Upper lobe of right lung (tissue), 1 donor: Measurements from ENCODE around the gene MRTFB. TPM values are rescaled to one million over a fixed set of nuclear protein-coding genes. Genes with fewer than 3 reads are reported as not detected.

Experiments used
- ATAC-seq: fragments of 200-7000 bp; cut with Tn5 transposase; one replicate; pipeline ENCODE4 v1.9.1; 2020; ENCODE audit warnings: mild to moderate bottlenecking, moderate library complexity
- DNase-seq: peaks from one replicate; pipeline ENCODE4 v3.0.0-alpha.2; 2020
- H3K27ac ChIP-seq: fragments of 200-600 bp; one replicate; pipeline ENCODE4 v1.8.0; 2022
- H3K27me3 ChIP-seq: fragments of 200-600 bp; one replicate; pipeline ENCODE4 v1.8.0; 2022; ENCODE audit warnings: mild to moderate bottlenecking
- H3K36me3 ChIP-seq: fragments of 200-600 bp; one replicate; pipeline ENCODE4 v1.8.0; 2022
- H3K4me1 ChIP-seq: fragments of 200-600 bp; one replicate; pipeline ENCODE4 v1.8.0; 2022
- H3K4me3 ChIP-seq: fragments of 200-600 bp; one replicate; pipeline ENCODE4 v1.8.0; 2022; ENCODE audit warnings: mild to moderate bottlenecking
- H3K9me3 ChIP-seq: fragments of 200-600 bp; one replicate; pipeline ENCODE4 v1.8.0; 2022
- intact Hi-C: fragments of 100-400 bp; cut with DNase I; formaldehyde crosslinking; loops from one replicate; pipeline ENCODE4 v1.11.0; 2022
- total RNA-seq: library from RNA; stranded (reverse); fragmentation: NEBNext Ultra II Directional; extraction: Animal tissue kit (Norgen Biotek cat#: 25700); gene quantifications from one replicate; pipeline ENCODE4 v1.2.1, GENCODE V29; 2021
- TF ChIP-seq, protein P1 (sequence below): fragments of 200-600 bp; IDR thresholded peaks from one replicate; pipeline ENCODE4 v1.8.0; 2022; ENCODE audit warnings: antibody characterized with exemption
- donor health status: DM: no; HTN: yes; CAD: no; lungs with severe emphysema.

Gene MRTFB
- total RNA-seq, 1 donor from 2014 or later, result 54.7 TPM

DNA sequence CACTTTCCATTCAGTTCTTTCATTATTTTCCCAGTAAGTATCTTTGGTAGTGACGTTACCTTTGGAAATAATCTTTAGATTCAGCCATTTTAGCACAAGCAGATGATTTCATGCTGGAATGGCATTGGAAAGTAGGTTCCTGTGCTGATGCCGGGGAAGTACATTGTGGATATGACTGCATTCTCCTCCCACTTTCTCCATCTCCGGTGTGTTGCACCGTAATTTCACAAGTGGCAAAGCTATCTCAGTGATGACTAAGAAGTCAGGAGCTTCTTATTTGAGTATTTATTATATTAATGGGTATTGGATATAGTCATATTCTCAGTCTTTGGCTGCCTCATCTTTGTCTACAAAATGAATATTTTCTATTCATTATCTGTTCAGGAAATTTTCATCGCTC is 69.8 kb downstream of the MRTFB start:
- DNase-seq, result no peak
- TF ChIP-seq, protein P1, sequence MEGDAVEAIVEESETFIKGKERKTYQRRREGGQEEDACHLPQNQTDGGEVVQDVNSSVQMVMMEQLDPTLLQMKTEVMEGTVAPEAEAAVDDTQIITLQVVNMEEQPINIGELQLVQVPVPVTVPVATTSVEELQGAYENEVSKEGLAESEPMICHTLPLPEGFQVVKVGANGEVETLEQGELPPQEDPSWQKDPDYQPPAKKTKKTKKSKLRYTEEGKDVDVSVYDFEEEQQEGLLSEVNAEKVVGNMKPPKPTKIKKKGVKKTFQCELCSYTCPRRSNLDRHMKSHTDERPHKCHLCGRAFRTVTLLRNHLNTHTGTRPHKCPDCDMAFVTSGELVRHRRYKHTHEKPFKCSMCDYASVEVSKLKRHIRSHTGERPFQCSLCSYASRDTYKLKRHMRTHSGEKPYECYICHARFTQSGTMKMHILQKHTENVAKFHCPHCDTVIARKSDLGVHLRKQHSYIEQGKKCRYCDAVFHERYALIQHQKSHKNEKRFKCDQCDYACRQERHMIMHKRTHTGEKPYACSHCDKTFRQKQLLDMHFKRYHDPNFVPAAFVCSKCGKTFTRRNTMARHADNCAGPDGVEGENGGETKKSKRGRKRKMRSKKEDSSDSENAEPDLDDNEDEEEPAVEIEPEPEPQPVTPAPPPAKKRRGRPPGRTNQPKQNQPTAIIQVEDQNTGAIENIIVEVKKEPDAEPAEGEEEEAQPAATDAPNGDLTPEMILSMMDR, result no peak
- Histone ChIP-seq H3K4me1 (no peaks in the 10 kb centered on the region), H3K9me3 (no peaks in the 10 kb centered on the region), H3K27ac (no peak overlapping the region), H3K27me3 (no peaks in the 10 kb centered on the region), H3K36me3 (peaks cover 11% of the 10 kb centered on the region), H3K4me3 (no peak overlapping the region)
- no peak for ATAC-seq
- intact Hi-C loops, result no loop called here

DNA sequence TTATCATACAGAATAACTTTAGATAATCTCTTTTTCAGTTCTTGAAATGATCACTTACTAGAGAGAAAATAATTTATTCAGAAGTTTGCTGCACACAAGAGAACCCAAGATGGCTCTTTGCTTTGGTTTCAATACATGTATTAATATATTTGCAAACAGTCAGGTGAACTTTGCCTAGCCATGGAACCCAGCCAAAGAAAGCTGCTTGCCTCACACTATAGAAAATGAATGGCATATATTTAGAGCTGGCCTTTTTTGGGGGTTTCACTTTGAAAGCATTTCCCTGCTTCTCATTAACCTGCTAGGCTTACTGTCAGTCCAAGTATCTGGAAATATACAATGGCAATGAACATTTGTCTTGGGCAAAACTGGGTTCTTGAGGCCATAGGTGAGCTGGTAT is 75.3 kb downstream of the MRTFB start:
- no peak for DNase-seq
- intact Hi-C loops, result no loop called here
- H3K9me3 ChIP-seq, result no peaks in the 10 kb centered on the region
- H3K4me1 ChIP-seq, result peaks cover 6% of the 10 kb centered on the region
- TF ChIP-seq, protein P1, result no peak
- ATAC-seq, result no peak
- H3K27ac ChIP-seq, result no peak overlapping the region
- H3K27me3 ChIP-seq, result no peaks in the 10 kb centered on the region
- H3K4me3 ChIP-seq, result no peak overlapping the region
- no peaks in the 10 kb centered on the region for H3K36me3 ChIP-seq

DNA sequence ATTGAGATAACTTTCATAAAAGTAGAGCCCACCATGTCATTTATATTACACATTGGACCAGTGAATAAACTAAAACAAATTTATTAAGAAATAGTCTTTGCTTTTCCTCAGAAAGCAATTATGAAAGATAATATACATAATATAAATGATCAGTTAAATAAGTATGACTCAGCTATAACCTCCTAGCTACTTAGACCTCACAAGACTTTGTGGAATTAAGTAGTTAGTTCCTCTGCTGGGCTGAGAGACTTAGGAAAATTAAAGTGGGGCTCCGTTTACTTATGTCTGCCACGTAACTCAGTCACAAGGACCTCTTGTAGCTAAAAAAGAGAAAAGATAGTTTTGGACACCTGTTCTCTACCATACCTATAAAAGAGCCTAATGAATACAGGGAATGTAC is 76.9 kb downstream of the MRTFB start:
- Histone ChIP-seq H3K36me3 (no peaks in the 10 kb centered on the region), H3K4me3 (no peak overlapping the region), H3K9me3 (no peaks in the 10 kb centered on the region), H3K27me3 (no peaks in the 10 kb centered on the region), H3K4me1 (peaks cover 6% of the 10 kb centered on the region), H3K27ac (no peak overlapping the region)
- TF ChIP-seq, protein P1, result no peak
- ATAC-seq (no peak), DNase-seq (no peak)
- intact Hi-C loops, result no loop called here

DNA sequence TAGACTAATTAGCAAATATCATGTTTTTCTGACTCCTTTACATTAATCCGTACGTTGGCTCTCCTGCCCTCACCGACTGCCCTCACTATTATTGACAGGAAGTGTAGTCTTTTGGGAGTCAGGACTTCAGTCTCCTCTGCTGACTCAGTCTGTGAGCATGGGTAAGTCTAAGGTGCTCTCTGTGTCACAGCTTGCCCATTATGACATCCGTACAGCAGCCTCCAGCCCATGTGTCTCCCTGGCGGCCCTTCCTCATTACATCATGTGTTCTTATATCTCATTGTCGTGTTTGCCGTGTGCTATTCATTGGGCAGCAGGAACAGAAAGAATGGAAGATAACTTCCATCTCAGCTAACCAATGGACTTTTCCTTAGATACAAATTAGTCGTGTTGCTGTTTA is 77.5 kb downstream of the MRTFB start:
- H3K4me3 ChIP-seq, result no peak overlapping the region
- TF ChIP-seq, protein P1, result no peak
- no peaks in the 10 kb centered on the region for H3K9me3 ChIP-seq
- peaks cover 6% of the 10 kb centered on the region for H3K4me1 ChIP-seq
- intact Hi-C loops, result no loop called here
- no peak for DNase-seq
- no peak for ATAC-seq
- H3K27ac ChIP-seq, result no peak overlapping the region
- H3K36me3 ChIP-seq, result no peaks in the 10 kb centered on the region
- H3K27me3 ChIP-seq, result no peaks in the 10 kb centered on the region

DNA sequence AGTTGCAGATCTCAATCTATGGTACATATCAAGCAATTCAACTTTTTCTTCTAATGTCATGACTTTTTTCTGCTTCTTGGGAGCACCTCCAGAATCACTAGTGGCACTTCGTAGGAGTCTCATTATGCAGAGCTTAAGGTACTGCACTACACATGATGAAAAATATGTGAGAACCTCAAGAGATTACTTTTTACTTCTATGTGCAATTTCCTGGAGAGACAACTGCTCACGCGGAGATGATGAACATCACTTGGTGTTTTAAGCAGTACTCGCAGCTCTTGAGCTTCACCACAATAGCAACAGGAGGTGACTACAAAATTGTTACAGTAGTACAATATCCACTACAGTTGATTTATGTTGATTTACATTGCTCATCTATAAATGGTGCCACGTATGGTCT is 79.7 kb downstream of the MRTFB start:
- Histone ChIP-seq H3K27ac (no peak overlapping the region), H3K4me1 (peaks cover 6% of the 10 kb centered on the region), H3K27me3 (no peaks in the 10 kb centered on the region), H3K36me3 (no peaks in the 10 kb centered on the region), H3K4me3 (no peak overlapping the region), H3K9me3 (no peaks in the 10 kb centered on the region)
- ATAC-seq (no peak), DNase-seq (no peak)
- intact Hi-C loops, result no loop called here
- TF ChIP-seq, protein P1, result no peak

DNA sequence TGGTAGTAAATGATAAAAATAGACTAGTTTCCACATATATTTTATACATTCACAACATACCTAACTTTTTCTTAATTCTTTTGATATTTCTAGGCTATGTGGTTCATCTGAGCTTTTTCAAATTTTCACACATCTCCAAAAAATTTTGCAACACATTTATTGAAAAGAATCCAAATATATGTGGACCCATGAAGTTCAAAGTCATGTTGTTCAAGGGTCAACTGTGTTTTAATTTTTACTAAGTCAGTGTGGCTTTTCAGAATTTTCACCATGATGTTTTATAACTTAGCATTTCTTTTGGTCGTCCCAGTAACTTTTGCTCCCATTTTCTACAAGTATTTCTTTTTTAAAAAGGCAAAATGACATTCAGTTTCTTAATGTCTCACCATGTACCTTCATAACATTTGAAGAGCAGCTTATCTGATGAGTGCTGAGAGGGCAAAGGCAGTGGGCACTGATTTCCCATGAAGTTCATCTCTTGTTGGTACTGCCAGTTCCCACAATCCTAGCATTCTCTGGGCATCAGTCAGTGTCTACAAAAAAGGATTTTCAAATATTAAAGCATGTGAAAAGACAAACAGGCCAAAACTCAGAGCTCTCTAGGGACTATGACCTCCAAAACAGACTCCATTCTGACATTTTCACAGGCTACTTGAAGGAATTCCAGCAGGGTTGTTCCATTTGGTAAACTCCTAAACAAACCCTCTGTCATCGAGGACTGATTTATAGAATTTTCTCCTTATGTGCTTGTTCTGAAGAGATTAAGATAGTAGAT is 80.3 kb downstream of the MRTFB start:
- Histone ChIP-seq H3K27me3 (no peaks in the 10 kb centered on the region), H3K4me3 (no peak overlapping the region), H3K27ac (no peak overlapping the region), H3K36me3 (no peaks in the 10 kb centered on the region), H3K9me3 (no peaks in the 10 kb centered on the region), H3K4me1 (peaks cover 4% of the 10 kb centered on the region)
- intact Hi-C loops, result no loop called here
- DNase-seq (no peak), ATAC-seq (no peak)
- TF ChIP-seq, protein P1, result no peak
